SK-N-SH (cell line): ENCODE data around the gene ZNF700. TPM values are rescaled to one million over a fixed set of nuclear protein-coding genes. Genes with fewer than 3 reads are reported as not detected.

Experiments
- CTCF ChIA-PET: fragments of 300-600, 350-600 bp; formaldehyde crosslinking; extraction: SDS; loops from one replicate; lab custom pipeline; 2021; lab: Yijun Ruan, JAX
- POLR2A ChIA-PET: fragments of 350-600 bp; sonication (Branson Sonifier 250); formaldehyde crosslinking; extraction: SDS; loops from one replicate; lab custom pipeline; 2020; ENCODE audit warnings: antibody characterized with exemption, inconsistent platforms; lab: Yijun Ruan, JAX
- DNase-seq: peaks from one replicate; pipeline ENCODE4 v3.0.0; 2012
- H2AFZ ChIP-seq: fragments of 200-600 bp; sonication (generic); 2 replicates; pipeline ENCODE4 v1.8.1; 2016; ENCODE audit warnings: antibody characterized with exemption, mild to moderate bottlenecking, low read depth
- H3F3A ChIP-seq: fragments of 200-600 bp; sonication (generic); replicated peaks from 2 replicates; pipeline ENCODE3; 2016; ENCODE audit warnings: antibody characterized with exemption, mild to moderate bottlenecking; ENCODE audit not compliant: insufficient read depth
- H3K27ac ChIP-seq, 2 experiments: fragments of 200-500 bp in 1 of 2; fragments of 200-600 bp in 1 of 2; sonication (Bioruptor generic) in 1 of 2; sonication (generic), shearing (Covaris generic) in 1 of 2; 2 replicates each; pipeline versions ENCODE4 v1.5.1 to v1.6.1; 2014 to 2016; ENCODE audit warnings: low read depth in 2 of 2, inconsistent platforms in 1 of 2, low read length in 1 of 2, mild to moderate bottlenecking in 1 of 2, mixed read lengths in 1 of 2
- H3K27me3 ChIP-seq: fragments of 200-600 bp; sonication (generic), shearing (Covaris generic); 2 replicates; pipeline ENCODE4 v1.6.1; 2016; ENCODE audit warnings: mixed run types; ENCODE audit not compliant: insufficient read depth
- H3K36me3 ChIP-seq, 2 experiments: fragments of 200-500 bp in 1 of 2; fragments of 200-600 bp in 1 of 2; sonication (Bioruptor generic) in 1 of 2; sonication (generic) in 1 of 2; replicated peaks in 1 of 2; 2 replicates each; pipeline versions ENCODE3 to v1.5.1; 2014 to 2016; ENCODE audit warnings: low read length in 1 of 2, mild to moderate bottlenecking in 1 of 2; ENCODE audit not compliant: insufficient read depth in 2 of 2, control insufficient read depth in 1 of 2
- H3K4me1 ChIP-seq, 2 experiments: fragments of 200-500 bp in 1 of 2; fragments of 200-600 bp in 1 of 2; sonication (Bioruptor generic) in 1 of 2; sonication (generic), shearing (Covaris generic) in 1 of 2; 2 replicates each; pipeline versions ENCODE4 v1.5.1 to v1.6.1; 2014 to 2016; ENCODE audit warnings: low read depth in 1 of 2, low read length in 1 of 2, mixed run types in 1 of 2; ENCODE audit not compliant: insufficient read depth in 2 of 2, control insufficient read depth in 1 of 2
- H3K4me2 ChIP-seq: fragments of 200-600 bp; sonication (generic), shearing (Covaris generic); 2 replicates; pipeline ENCODE4 v1.6.1; 2017; ENCODE audit warnings: mixed run types
- H3K4me3 ChIP-seq, 2 experiments: fragments of 200-500 bp in 1 of 2; fragments of 200-600 bp in 1 of 2; sonication (Bioruptor generic) in 1 of 2; sonication (generic), shearing (Covaris generic) in 1 of 2; 2 replicates each; pipeline versions ENCODE4 v1.5.1 to v1.8.1; 2014 to 2016; ENCODE audit warnings: low read depth in 2 of 2, inconsistent platforms in 1 of 2, low read length in 1 of 2, mild to moderate bottlenecking in 1 of 2, mixed read lengths in 1 of 2, moderate library complexity in 1 of 2
- H3K79me2 ChIP-seq: fragments of 200-600 bp; sonication (generic); 2 replicates; pipeline ENCODE4 v1.8.1; 2017; ENCODE audit warnings: mild to moderate bottlenecking; ENCODE audit not compliant: insufficient read depth
- H3K9ac ChIP-seq: fragments of 200-600 bp; sonication (generic); 2 replicates; pipeline ENCODE4 v1.6.1; 2017; ENCODE audit warnings: mixed run types
- H3K9me2 ChIP-seq: fragments of 200-600 bp; sonication (generic); 2 replicates; pipeline ENCODE4 v1.6.1; 2017; ENCODE audit warnings: mixed run types
- H3K9me3 ChIP-seq: fragments of 200-600 bp; sonication (generic); 2 replicates; pipeline ENCODE4 v1.6.1; 2017; ENCODE audit warnings: mixed run types, mild to moderate bottlenecking, moderate library complexity
- H4K20me1 ChIP-seq: fragments of 200-600 bp; sonication (generic); 2 replicates; pipeline ENCODE4 v1.6.1; 2017; ENCODE audit warnings: mild to moderate bottlenecking, mixed run types; ENCODE audit not compliant: insufficient read depth
- ELF1 ChIP-seq: IDR thresholded peaks from 2 replicates; pipeline ENCODE4 v1.4.0; 2012
- GABPA ChIP-seq: IDR thresholded peaks from 2 replicates; pipeline ENCODE4 v1.4.0; 2012; ENCODE audit warnings: low read depth, mild to moderate bottlenecking
- MAX ChIP-seq: IDR thresholded peaks from 2 replicates; pipeline ENCODE4 v1.4.0; 2012; ENCODE audit warnings: low read depth
- NRF1 ChIP-seq: IDR thresholded peaks from 2 replicates; pipeline ENCODE4 v1.6.1; 2012; ENCODE audit warnings: low read depth, mild to moderate bottlenecking, low read length
- REST ChIP-seq: IDR thresholded peaks from 2 replicates; pipeline ENCODE4 v1.6.1; 2012; ENCODE audit warnings: mild to moderate bottlenecking, low read depth, low read length, moderate library complexity
- SMC3 ChIP-seq: IDR thresholded peaks from 2 replicates; pipeline ENCODE4 v1.6.1; 2012; ENCODE audit warnings: low read depth, low read length, improper control_type of control experiment
- TAF1 ChIP-seq: IDR thresholded peaks from 2 replicates; pipeline ENCODE4 v1.6.1; 2012; ENCODE audit warnings: low read depth, mild to moderate bottlenecking, low read length, moderate library complexity, borderline replicate concordance
- TCF12 ChIP-seq: IDR thresholded peaks from 2 replicates; pipeline ENCODE4 v1.4.0; 2012
- USF1 ChIP-seq: IDR thresholded peaks from 2 replicates; pipeline ENCODE4 v1.4.0; 2012; ENCODE audit warnings: low read depth, borderline replicate concordance
- WGBS: methylation state at CpG from one replicate; pipeline ENCODE4 v1.1.6; 2017; ENCODE audit warnings: low lambda C conversion rate; 5-methylcytosine and 5-hydroxymethylcytosine counted together
- polyA plus RNA-seq, 3 experiments: library from polyadenylated mRNA; depleted of rRNA; stranded (reverse); fragments of >200 nt; gene quantifications; 2 replicates each; pipeline ENCODE4 v1.2.3, GENCODE V29; 2012

The ZNF700 gene
- polyA plus RNA-seq, 1 of the 3 experiments (the other 2 are of a cell fraction) = 3.5 TPM

- Histone ChIP-seq H3K79me2 (peaks cover 65% of the 10 kb centered on the region), H3K36me3 (peaks cover 0 to 29% of the 10 kb centered on the region in 2 experiments), H3K9ac (no peak overlapping the region), H3K4me3 (no peak overlapping the region), H3K9me2 (no peaks in the 10 kb centered on the region), H3K27ac (no peak overlapping the region), H3K9me3 (0 out of 2 replicates have a peak, but pooled peaks cover 4% of the 10 kb centered on the region), H3F3A (peaks cover 14% of the 10 kb centered on the region), H2AFZ (no peak overlapping the region), H4K20me1 (no peaks in the 10 kb centered on the region), H3K4me2 (no peak overlapping the region), H3K27me3 (no peaks in the 10 kb centered on the region), H3K4me1 (peaks cover 0 to 2% of the 10 kb centered on the region in 2 experiments; a peak in 1 of 4 replicates)
- ChIA-PET POLR2A (no interaction called here), CTCF (interaction anchor here (1.5 to 2.1 kb wide), 3 partner anchors 46 to 129 kb away, joined by 4 to 6 read pairs (median 5); partner anchors contain the start of gene ZNF491)
- TF ChIP-seq MAX (no peak), NRF1 (no peak), USF1 (no peak), GABPA (no peak), ELF1 (no peak), SMC3 (no peak), TAF1 (no peak), REST (no peak)
- WGBS = 80% methylated on average over 3 of the region's 3 CpGs
- DNase-seq = no peak
These were observed 2.3 kb downstream of the ZNF700 start for GRCh38 chr19:11927227-11927626.

- Histone ChIP-seq H3K4me1 (no peaks in the 10 kb centered on the region; a peak in 1 of 4 replicates), H3K4me2 (no peak overlapping the region), H3F3A (peaks cover 4% of the 10 kb centered on the region), H3K36me3 (peaks cover 0 to 46% of the 10 kb centered on the region in 2 experiments), H3K9me2 (no peaks in the 10 kb centered on the region), H3K79me2 (peaks cover 91% of the 10 kb centered on the region), H3K9me3 (peaks cover 8% of the 10 kb centered on the region; the same call in 1 of the 2 replicates), H3K27ac (no peak overlapping the region), H3K4me3 (no peak overlapping the region), H3K27me3 (no peaks in the 10 kb centered on the region), H4K20me1 (no peaks in the 10 kb centered on the region), H3K9ac (no peak overlapping the region), H2AFZ (no peak overlapping the region)
- WGBS = 93% methylated on average over 3 of the region's 3 CpGs
- ChIA-PET POLR2A (no interaction called here), CTCF (no interaction called here)
- no peak for TF ChIP-seq SMC3
- TF ChIP-seq TCF12 = no peak
- TF ChIP-seq REST = no peak
- no peak for TF ChIP-seq MAX
- no peak for TF ChIP-seq GABPA
- TF ChIP-seq TAF1 = no peak
- DNase-seq = no peak
These were observed 6.1 kb downstream of the ZNF700 start for GRCh38 chr19:11931051-11931450.
